Smooth muscle cell of the brain vasculature (primary cell): ENCODE data around the gene PMF1.
"Not testable (repeated sequence)": the region's sequence is repeated elsewhere in the genome, so short reads cannot be mapped to it uniquely, and the experiment has no call there.

Experiments used
- DNase-seq: peaks from one replicate; pipeline ENCODE4 v3.0.0-alpha.2; 2012; ENCODE audit warnings: low read depth, low spot score

PMF1 gene

GRCh38 chr1:156196445-156196844, 16.4 kb upstream of the PMF1 start:
- no peak for DNase-seq

- no peak for DNase-seq
Measured at GRCh38 chr1:156198831-156199349, 13.9 kb upstream of the PMF1 start.

- DNase-seq, result no peak
Measured at GRCh38 chr1:156200044-156200443, 12.8 kb upstream of the PMF1 start.

- no peak for DNase-seq
Measured at GRCh38 chr1:156203331-156203730, 9.5 kb upstream of the PMF1 start.

- DNase-seq, result no peak
Measured at GRCh38 chr1:156204686-156205085, 8.1 kb upstream of the PMF1 start.

- DNase-seq, result no peak
Measured at GRCh38 chr1:156211243-156211642, 1.6 kb upstream of the PMF1 start.

- DNase-seq, result no peak
Measured at GRCh38 chr1:156212130-156212529, 677 bp upstream of the PMF1 start.

GRCh38 chr1:156213644-156213966, 798 bp downstream of the PMF1 start:
- DNase-seq, result no peak

GRCh38 chr1:156214024-156214748, 1.4 kb downstream of the PMF1 start:
- no peak for DNase-seq

GRCh38 chr1:156216361-156217086, 3.7 kb downstream of the PMF1 start:
- not testable (repeated sequence) for DNase-seq

- no peak for DNase-seq
Measured at GRCh38 chr1:156217871-156218270, 5.1 kb downstream of the PMF1 start.

- DNase-seq, result no peak
Measured at GRCh38 chr1:156220226-156220625, 7.4 kb downstream of the PMF1 start.

- DNase-seq, result no peak
Measured at GRCh38 chr1:156221986-156222692, 9.3 kb downstream of the PMF1 start.

- no peak for DNase-seq
Measured at GRCh38 chr1:156225677-156226014, 12.8 kb downstream of the PMF1 start.

- no peak for DNase-seq
Measured at GRCh38 chr1:156226116-156226538, 13.3 kb downstream of the PMF1 start.

- no peak for DNase-seq
Measured at GRCh38 chr1:156226782-156227181, 14.0 kb downstream of the PMF1 start.

- no peak for DNase-seq
Measured at GRCh38 chr1:156228501-156228900, 15.7 kb downstream of the PMF1 start.

- DNase-seq, result no peak
Measured at GRCh38 chr1:156229809-156230472, 17.1 kb downstream of the PMF1 start.

GRCh38 chr1:156230473-156230837, 17.6 kb downstream of the PMF1 start:
- DNase-seq, result no peak

GRCh38 chr1:156232201-156232894, 19.5 kb downstream of the PMF1 start:
- DNase-seq, result no peak

GRCh38 chr1:156233426-156234127, 20.8 kb downstream of the PMF1 start:
- DNase-seq, result no peak
